Peyer's patch (tissue), 4 donors: ENCODE measurements around the gene PPP1R1B.

ENCODE experiments used
- POLR2A ChIP-seq, 2 donors: fragments of 450-650 bp; IDR thresholded peaks; one replicate each; pipeline ENCODE4 v1.5.1; 2017; ENCODE audit warnings: antibody characterized with exemption in 2 of 2, mild to moderate bottlenecking in 2 of 2, moderate library complexity in 2 of 2
- TF ChIP-seq, protein P1 (sequence below), 6 experiments: fragments of 450-650 bp in 4 of 6; fragments of 200-600 bp in 2 of 6; sonication (generic) in 1 of 6; IDR thresholded peaks; one replicate each; pipeline ENCODE4 v1.5.1; 2017 to 2019; ENCODE audit warnings: antibody characterized with exemption in 6 of 6, mild to moderate bottlenecking in 3 of 6, moderate library complexity in 1 of 6

- TF ChIP-seq, protein P1, sequence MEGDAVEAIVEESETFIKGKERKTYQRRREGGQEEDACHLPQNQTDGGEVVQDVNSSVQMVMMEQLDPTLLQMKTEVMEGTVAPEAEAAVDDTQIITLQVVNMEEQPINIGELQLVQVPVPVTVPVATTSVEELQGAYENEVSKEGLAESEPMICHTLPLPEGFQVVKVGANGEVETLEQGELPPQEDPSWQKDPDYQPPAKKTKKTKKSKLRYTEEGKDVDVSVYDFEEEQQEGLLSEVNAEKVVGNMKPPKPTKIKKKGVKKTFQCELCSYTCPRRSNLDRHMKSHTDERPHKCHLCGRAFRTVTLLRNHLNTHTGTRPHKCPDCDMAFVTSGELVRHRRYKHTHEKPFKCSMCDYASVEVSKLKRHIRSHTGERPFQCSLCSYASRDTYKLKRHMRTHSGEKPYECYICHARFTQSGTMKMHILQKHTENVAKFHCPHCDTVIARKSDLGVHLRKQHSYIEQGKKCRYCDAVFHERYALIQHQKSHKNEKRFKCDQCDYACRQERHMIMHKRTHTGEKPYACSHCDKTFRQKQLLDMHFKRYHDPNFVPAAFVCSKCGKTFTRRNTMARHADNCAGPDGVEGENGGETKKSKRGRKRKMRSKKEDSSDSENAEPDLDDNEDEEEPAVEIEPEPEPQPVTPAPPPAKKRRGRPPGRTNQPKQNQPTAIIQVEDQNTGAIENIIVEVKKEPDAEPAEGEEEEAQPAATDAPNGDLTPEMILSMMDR (IDR thresholded peaks at IDR 0.05): no peak
- peak in 1 of 2 donors; percentile 43 for TF ChIP-seq POLR2A (IDR thresholded peaks at IDR 0.05)
Measured at GRCh38 chr17:39631403-39631802, 4.7 kb downstream of the PPP1R1B start.
